GM21360 (cell line): Measurements from ENCODE around the gene CHST15.

Experiments used
- ATAC-seq: cut with Tn5 transposase; IDR thresholded peaks from one replicate; pipeline ENCODE4 v1.9.1; 2021; ENCODE audit warnings: mild to moderate bottlenecking, moderate library complexity; ENCODE audit not compliant: unreplicated experiment

CHST15 gene

GRCh38 chr10:124032087-124032935, 61.1 kb downstream of the CHST15 start:
- ATAC-seq: no peak

GRCh38 chr10:124030492-124031110, 62.8 kb downstream of the CHST15 start:
- ATAC-seq: no peak

GRCh38 chr10:124030061-124030460, 63.3 kb downstream of the CHST15 start:
- no peak for ATAC-seq

- ATAC-seq: no peak
Measured at GRCh38 chr10:124029559-124029958, 63.8 kb downstream of the CHST15 start.

- no peak for ATAC-seq
Measured at GRCh38 chr10:124028700-124029480, 64.5 kb downstream of the CHST15 start.

- no peak for ATAC-seq
Measured at GRCh38 chr10:124027651-124028050, 65.7 kb downstream of the CHST15 start.

- ATAC-seq: no peak
Measured at GRCh38 chr10:124027031-124027611, 66.3 kb downstream of the CHST15 start.

- no peak for ATAC-seq
Measured at GRCh38 chr10:124026589-124026939, 66.8 kb downstream of the CHST15 start.

GRCh38 chr10:124025660-124026588, 67.5 kb downstream of the CHST15 start:
- ATAC-seq: no peak

- no peak for ATAC-seq
Measured at GRCh38 chr10:124025152-124025551, 68.2 kb downstream of the CHST15 start.

GRCh38 chr10:124022066-124022465, 71.3 kb downstream of the CHST15 start:
- ATAC-seq: no peak

GRCh38 chr10:124020981-124021815, 72.2 kb downstream of the CHST15 start:
- no peak for ATAC-seq

GRCh38 chr10:124019886-124020797, 73.3 kb downstream of the CHST15 start:
- ATAC-seq: no peak

GRCh38 chr10:124018886-124019525, 74.4 kb downstream of the CHST15 start:
- ATAC-seq: no peak

- ATAC-seq: no peak
Measured at GRCh38 chr10:124017729-124018128, 75.7 kb downstream of the CHST15 start.

GRCh38 chr10:124016804-124017375, 76.5 kb downstream of the CHST15 start:
- ATAC-seq: no peak

- no peak for ATAC-seq
Measured at GRCh38 chr10:124015991-124016390, 77.4 kb downstream of the CHST15 start.
